Neural progenitor cell (in vitro differentiated cells): Measurements from ENCODE around the gene TEX2. TPM values are rescaled to one million over a fixed set of nuclear protein-coding genes. Genes with fewer than 3 reads are reported as not detected.

Experiments
- DNase-seq: peaks from one replicate; pipeline ENCODE4 v3.0.0-alpha.2; 2016; ENCODE audit warnings: low spot score
- H2AFZ ChIP-seq: fragments of 200-600 bp; sonication (generic); replicated peaks from 2 replicates; pipeline ENCODE4 v1.6.1; 2016; ENCODE audit warnings: antibody characterized with exemption
- H3F3A ChIP-seq: fragments of 200-600 bp; sonication (generic); 2 replicates; pipeline ENCODE4 v1.6.1; 2016; ENCODE audit warnings: antibody characterized with exemption, low read depth
- H3K27ac ChIP-seq: fragments of 200-600 bp; sonication (generic); 2 replicates; pipeline ENCODE4 v1.5.1; 2016; ENCODE audit warnings: mild to moderate bottlenecking
- H3K27me3 ChIP-seq: fragments of 200-600 bp; sonication (generic); 2 replicates; pipeline ENCODE4 v1.6.1; 2016; ENCODE audit warnings: mild to moderate bottlenecking, moderate library complexity
- H3K36me3 ChIP-seq: fragments of 200-600 bp; sonication (generic); 2 replicates; pipeline ENCODE4 v1.5.1; 2016
- H3K4me1 ChIP-seq: fragments of 200-600 bp; sonication (generic); 2 replicates; pipeline ENCODE4 v1.6.1; 2016; ENCODE audit warnings: mixed run types
- H3K4me2 ChIP-seq: fragments of 200-600 bp; sonication (generic); 2 replicates; pipeline ENCODE4 v1.6.1; 2016
- H3K4me3 ChIP-seq: fragments of 200-600 bp; sonication (generic); 2 replicates; pipeline ENCODE4 v1.5.1; 2016
- H3K79me2 ChIP-seq: fragments of 200-600 bp; sonication (generic); 2 replicates; pipeline ENCODE4 v1.6.1; 2016; ENCODE audit warnings: low read depth
- H3K9ac ChIP-seq: fragments of 200-600 bp; sonication (generic); 2 replicates; pipeline ENCODE4 v1.6.1; 2016
- H3K9me3 ChIP-seq: fragments of 200-600 bp; sonication (generic); 2 replicates; pipeline ENCODE4 v1.5.1; 2016; ENCODE audit warnings: low read depth
- H4K20me1 ChIP-seq: fragments of 200-600 bp; sonication (generic); 2 replicates; pipeline ENCODE4 v1.6.1; 2016; ENCODE audit warnings: low read depth
- H3K27ac Mint-ChIP-seq: 3 replicates; pipeline ENCODE4 v1.8.0; 2021; ENCODE audit warnings: mixed read lengths
- H3K27me3 Mint-ChIP-seq: 2 replicates; pipeline ENCODE4 v1.8.0; 2022; ENCODE audit warnings: low read depth, mild to moderate bottlenecking, inconsistent platforms, moderate library complexity, mixed read lengths; ENCODE audit not compliant: insufficient read depth
- H3K36me3 Mint-ChIP-seq: 3 replicates; pipeline ENCODE4 v1.8.0; 2021; ENCODE audit warnings: mixed read lengths
- H3K4me1 Mint-ChIP-seq: 3 replicates; pipeline ENCODE4 v1.8.0; 2021; ENCODE audit warnings: mixed read lengths
- H3K4me3 Mint-ChIP-seq: 3 replicates; pipeline ENCODE4 v1.8.0; 2021; ENCODE audit warnings: mild to moderate bottlenecking, moderate library complexity, mixed read lengths
- H3K9me3 Mint-ChIP-seq: 3 replicates; pipeline ENCODE4 v1.8.0; 2020; ENCODE audit warnings: mixed read lengths
- CTCF ChIP-seq: fragments of 200-600 bp; sonication (generic); IDR thresholded peaks from 2 replicates; pipeline ENCODE4 v1.5.1; 2017; ENCODE audit warnings: antibody characterized with exemption, mild to moderate bottlenecking
- EZH2 ChIP-seq: fragments of 200-600 bp; sonication (generic); IDR thresholded peaks from 2 replicates; pipeline ENCODE4 v1.6.1; 2017; ENCODE audit warnings: antibody characterized with exemption, mild to moderate bottlenecking, moderate library complexity
- EZH2phosphoT487 ChIP-seq: fragments of 200-600 bp; sonication (generic); IDR thresholded peaks from 2 replicates; pipeline ENCODE4 v1.6.1; 2017; ENCODE audit warnings: antibody characterized with exemption
- total RNA-seq: library from RNA; depleted of rRNA; stranded (reverse); fragments of >200 nt; gene quantifications from 2 replicates; pipeline ENCODE4 v1.2.3, GENCODE V29; 2015; ENCODE audit warnings: low replicate concordance

The TEX2 gene
- total RNA-seq, 1 donor from 2014 or later: 10.6 TPM

GRCh38 chr17:64109400-64109799 is 153.7 kb downstream of the TEX2 start:
- no peak overlapping the region for H3K4me3 Mint-ChIP-seq

GRCh38 chr17:64107500-64108236 is 155.4 kb downstream of the TEX2 start:
- Mint-ChIP-seq H3K27me3 (no peaks in the 10 kb centered on the region), H3K4me3 (no peak overlapping the region), H3K9me3 (no peaks in the 10 kb centered on the region), H3K27ac (peak overlapping the region; percentile 7), H3K36me3 (no peaks in the 10 kb centered on the region), H3K4me1 (peaks cover 19% of the 10 kb centered on the region)
- DNase-seq: no peak
- Histone ChIP-seq H3K4me2 (no peak overlapping the region), H3K79me2 (no peaks in the 10 kb centered on the region), H3K36me3 (no peaks in the 10 kb centered on the region), H4K20me1 (no peaks in the 10 kb centered on the region), H3K4me3 (no peak overlapping the region), H3K9ac (no peak overlapping the region), H2AFZ (no peak overlapping the region), H3K27ac (no peak overlapping the region), H3K9me3 (no peaks in the 10 kb centered on the region), H3K4me1 (peaks cover 5% of the 10 kb centered on the region), H3K27me3 (no peaks in the 10 kb centered on the region), H3F3A (no peaks in the 10 kb centered on the region)
- TF ChIP-seq CTCF: no peak

More at GRCh38 chr17:64109400-64109799, 153.7 kb downstream of the TEX2 start:
- no peaks in the 10 kb centered on the region for H3K9me3 Mint-ChIP-seq
- no peak overlapping the region for H3K27ac Mint-ChIP-seq
- Histone ChIP-seq H4K20me1 (no peaks in the 10 kb centered on the region), H3K27me3 (no peaks in the 10 kb centered on the region), H3K27ac (no peak overlapping the region), H3K4me1 (peaks cover 5% of the 10 kb centered on the region), H3F3A (no peaks in the 10 kb centered on the region), H3K9me3 (no peaks in the 10 kb centered on the region), H2AFZ (no peak overlapping the region), H3K36me3 (no peaks in the 10 kb centered on the region), H3K79me2 (no peaks in the 10 kb centered on the region), H3K9ac (no peak overlapping the region), H3K4me3 (no peak overlapping the region), H3K4me2 (no peak overlapping the region)
- H3K4me1 Mint-ChIP-seq: peaks cover 19% of the 10 kb centered on the region
- no peak for TF ChIP-seq EZH2
- TF ChIP-seq CTCF: no peak
- TF ChIP-seq EZH2phosphoT487: no peak
- peak; percentile 63 for DNase-seq
- H3K36me3 Mint-ChIP-seq: no peaks in the 10 kb centered on the region
- no peaks in the 10 kb centered on the region for H3K27me3 Mint-ChIP-seq

- H3K27ac Mint-ChIP-seq: no peak overlapping the region
These were observed 156.1 kb downstream of the TEX2 start for GRCh38 chr17:64106918-64107317.

More at GRCh38 chr17:64106918-64107317, 156.1 kb downstream of the TEX2 start:
- no peak overlapping the region for H2AFZ ChIP-seq
- Mint-ChIP-seq H3K9me3 (no peaks in the 10 kb centered on the region), H3K36me3 (no peaks in the 10 kb centered on the region), H3K27me3 (no peaks in the 10 kb centered on the region), H3K4me3 (no peak overlapping the region), H3K4me1 (peaks cover 19% of the 10 kb centered on the region)
- DNase-seq: no peak
- no peak overlapping the region for H3K27ac ChIP-seq
- no peaks in the 10 kb centered on the region for H3K36me3 ChIP-seq
- no peaks in the 10 kb centered on the region for H3K9me3 ChIP-seq
- TF ChIP-seq EZH2 (no peak), CTCF (no peak), EZH2phosphoT487 (no peak)
- H3K4me2 ChIP-seq: no peak overlapping the region
- no peaks in the 10 kb centered on the region for H3F3A ChIP-seq
- no peaks in the 10 kb centered on the region for H3K79me2 ChIP-seq
- no peak overlapping the region for H3K9ac ChIP-seq
- H3K4me3 ChIP-seq: no peak overlapping the region
- no peaks in the 10 kb centered on the region for H3K27me3 ChIP-seq
- H4K20me1 ChIP-seq: no peaks in the 10 kb centered on the region
- H3K4me1 ChIP-seq: peaks cover 5% of the 10 kb centered on the region
